Tibial artery (tissue), 4 donors: ENCODE results near the gene MAP3K20.

ENCODE experiments used
- DNase-seq, 2 donors: peaks; one replicate each; pipeline ENCODE4 v3.0.0-alpha.2; 2019
- H3K27ac ChIP-seq, 2 donors: fragments of 200-600 bp; sonication (generic) in 1 of 2; 1 replicate in 1 of 2; 2 replicates in 1 of 2; pipeline ENCODE4 v1.5.1; 2018 to 2019; ENCODE audit warnings: mild to moderate bottlenecking in 1 of 2
- H3K27me3 ChIP-seq, 2 donors: fragments of 200-600 bp; sonication (generic) in 1 of 2; one replicate each; pipeline versions ENCODE4 v1.5.1 to v1.6.0; 2016 to 2019
- H3K36me3 ChIP-seq, 3 donors: fragments of 200-600 bp; sonication (generic) in 2 of 3; one replicate each; pipeline ENCODE4 v1.5.1; 2016 to 2019; ENCODE audit warnings: mild to moderate bottlenecking in 2 of 3
- H3K4me1 ChIP-seq, 4 donors: fragments of 200-600 bp; sonication (generic) in 2 of 4; 1 replicate in 3 of 4; 2 replicates in 1 of 4; pipeline ENCODE4 v1.5.1; 2016 to 2019
- H3K4me3 ChIP-seq, 2 donors: fragments of 200-600 bp; sonication (generic) in 1 of 2; 1 replicate in 1 of 2; 2 replicates in 1 of 2; pipeline ENCODE4 v1.5.1; 2018 to 2019; ENCODE audit warnings: mild to moderate bottlenecking in 2 of 2
- H3K9me3 ChIP-seq, 3 donors: fragments of 200-600 bp; sonication (generic) in 1 of 3; one replicate each; pipeline ENCODE4 v1.5.1; 2016 to 2019
- intact Hi-C: fragments of 100-400 bp; cut with DNase I; formaldehyde crosslinking; loops from one replicate; pipeline ENCODE4 v1.15.0; 2023; ENCODE audit warnings: low total_unique reads
- TF ChIP-seq, protein P1 (sequence below), 2 experiments: fragments of 200-600 bp in 1 of 2; fragments of 450-650 bp in 1 of 2; IDR thresholded peaks; one replicate each; pipeline ENCODE4 v1.5.1; 2017 to 2019; ENCODE audit warnings: antibody characterized with exemption in 2 of 2, mild to moderate bottlenecking in 1 of 2, moderate library complexity in 1 of 2

The MAP3K20 gene

DNA sequence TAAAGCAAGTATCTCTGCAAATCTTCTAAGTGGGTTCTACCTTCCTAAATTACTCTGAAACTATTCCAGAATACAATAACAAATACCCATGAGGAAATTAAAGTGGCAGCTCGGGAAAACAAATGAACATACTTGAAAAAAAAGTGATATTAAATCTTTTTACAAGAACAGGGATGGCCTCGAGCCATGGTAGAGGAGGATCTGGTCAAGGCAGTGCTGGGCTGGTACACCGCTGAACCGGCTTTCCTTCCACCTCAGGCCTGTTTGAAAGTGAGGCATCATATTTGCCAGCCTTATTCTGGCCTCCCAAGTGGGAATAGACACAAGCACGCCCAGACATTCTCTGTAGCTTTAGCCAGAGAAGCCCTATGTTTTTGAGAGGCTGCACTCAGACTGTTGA is 154.5 kb downstream of the MAP3K20 start:
- TF ChIP-seq, protein P1, sequence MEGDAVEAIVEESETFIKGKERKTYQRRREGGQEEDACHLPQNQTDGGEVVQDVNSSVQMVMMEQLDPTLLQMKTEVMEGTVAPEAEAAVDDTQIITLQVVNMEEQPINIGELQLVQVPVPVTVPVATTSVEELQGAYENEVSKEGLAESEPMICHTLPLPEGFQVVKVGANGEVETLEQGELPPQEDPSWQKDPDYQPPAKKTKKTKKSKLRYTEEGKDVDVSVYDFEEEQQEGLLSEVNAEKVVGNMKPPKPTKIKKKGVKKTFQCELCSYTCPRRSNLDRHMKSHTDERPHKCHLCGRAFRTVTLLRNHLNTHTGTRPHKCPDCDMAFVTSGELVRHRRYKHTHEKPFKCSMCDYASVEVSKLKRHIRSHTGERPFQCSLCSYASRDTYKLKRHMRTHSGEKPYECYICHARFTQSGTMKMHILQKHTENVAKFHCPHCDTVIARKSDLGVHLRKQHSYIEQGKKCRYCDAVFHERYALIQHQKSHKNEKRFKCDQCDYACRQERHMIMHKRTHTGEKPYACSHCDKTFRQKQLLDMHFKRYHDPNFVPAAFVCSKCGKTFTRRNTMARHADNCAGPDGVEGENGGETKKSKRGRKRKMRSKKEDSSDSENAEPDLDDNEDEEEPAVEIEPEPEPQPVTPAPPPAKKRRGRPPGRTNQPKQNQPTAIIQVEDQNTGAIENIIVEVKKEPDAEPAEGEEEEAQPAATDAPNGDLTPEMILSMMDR (IDR thresholded peaks at IDR 0.05) = no peak
- Histone ChIP-seq H3K36me3 (peaks cover 24 to 32% (median 30%) of the 10 kb centered on the region in 3 donors), H3K27ac (no peak overlapping the region), H3K27me3 (no peaks in the 10 kb centered on the region), H3K9me3 (no peaks in the 10 kb centered on the region), H3K4me3 (no peak overlapping the region), H3K4me1 (peaks cover 0 to 23% (median 15%) of the 10 kb centered on the region in 4 donors)
- no peak for DNase-seq
- intact Hi-C loops = no loop called here

GRCh38 chr2:173231042-173231441 is 155.4 kb downstream of the MAP3K20 start:
- no peaks in the 10 kb centered on the region for H3K9me3 ChIP-seq
- intact Hi-C loops = no loop called here
- TF ChIP-seq, protein P1 (IDR thresholded peaks at IDR 0.05) = no peak
- H3K27ac ChIP-seq = no peak overlapping the region
- no peak for DNase-seq
- H3K27me3 ChIP-seq = no peaks in the 10 kb centered on the region
- H3K4me1 ChIP-seq = peaks cover 0 to 21% (median 15%) of the 10 kb centered on the region in 4 donors
- H3K4me3 ChIP-seq = no peak overlapping the region
- peaks cover 24 to 37% (median 32%) of the 10 kb centered on the region in 3 donors for H3K36me3 ChIP-seq

- intact Hi-C loops = no loop called here
- Histone ChIP-seq H3K9me3 (no peaks in the 10 kb centered on the region), H3K4me3 (no peak overlapping the region), H3K27ac (no peak overlapping the region), H3K36me3 (peaks cover 24 to 37% (median 35%) of the 10 kb centered on the region in 3 donors), H3K27me3 (no peaks in the 10 kb centered on the region), H3K4me1 (peaks cover 0 to 21% (median 15%) of the 10 kb centered on the region in 4 donors)
- no peak for DNase-seq
- TF ChIP-seq, protein P1 (IDR thresholded peaks at IDR 0.05) = no peak
Measured at GRCh38 chr2:173231465-173231864, 155.8 kb downstream of the MAP3K20 start.

- Histone ChIP-seq H3K27me3 (no peaks in the 10 kb centered on the region), H3K9me3 (no peaks in the 10 kb centered on the region), H3K36me3 (peaks cover 33 to 50% (median 48%) of the 10 kb centered on the region in 3 donors), H3K4me1 (peaks cover 0 to 21% (median 15%) of the 10 kb centered on the region in 4 donors), H3K27ac (no peak overlapping the region), H3K4me3 (no peak overlapping the region)
- no peak for DNase-seq
- TF ChIP-seq, protein P1 (IDR thresholded peaks at IDR 0.05) = no peak
- intact Hi-C loops = no loop called here
Measured at GRCh38 chr2:173232956-173233744, 157.5 kb downstream of the MAP3K20 start.

DNA sequence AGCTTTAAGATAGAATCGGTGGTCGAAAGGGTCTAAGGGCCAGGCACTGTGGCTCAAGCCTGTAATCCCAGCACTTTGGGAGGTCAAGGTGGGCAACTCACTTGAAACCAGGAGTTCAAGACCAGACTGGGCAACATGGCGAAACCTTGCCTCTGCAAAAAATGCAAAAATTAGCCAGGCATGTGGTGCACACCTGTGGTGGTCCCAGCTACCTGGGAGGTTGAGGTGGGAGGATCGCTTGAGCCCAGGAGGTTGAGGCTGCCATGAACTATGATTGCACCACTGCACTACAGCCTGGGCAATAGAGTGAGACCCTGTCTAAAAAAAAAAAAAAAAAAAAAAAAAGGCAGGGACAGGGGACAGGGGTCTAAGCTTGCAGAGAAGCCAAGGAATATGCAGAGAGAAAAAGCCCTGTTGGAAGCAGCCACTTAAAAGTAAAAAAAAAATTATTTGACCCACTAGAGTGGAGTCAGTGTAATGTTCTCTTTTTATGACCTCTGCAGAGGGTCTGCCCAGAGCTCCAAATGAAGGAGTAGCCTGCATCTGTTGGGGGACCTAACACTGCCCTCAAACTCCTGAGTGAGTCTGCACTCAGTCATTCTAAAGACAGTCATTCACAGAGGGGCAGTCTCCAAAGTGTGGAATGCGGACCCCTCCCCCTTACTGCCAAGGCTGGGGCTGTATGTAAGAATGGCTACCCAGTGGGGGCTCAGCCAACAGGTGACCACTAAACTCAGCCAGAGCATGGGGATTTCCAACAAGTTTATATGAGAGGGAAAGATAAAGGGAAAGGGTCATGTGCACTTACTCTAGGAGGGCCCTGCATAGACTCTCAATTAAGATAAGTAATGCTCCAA is 160.5 kb downstream of the MAP3K20 start:
- Histone ChIP-seq H3K9me3 (no peaks in the 10 kb centered on the region), H3K27me3 (no peaks in the 10 kb centered on the region), H3K27ac (no peak overlapping the region), H3K4me1 (peaks cover 0 to 14% (median 5%) of the 10 kb centered on the region in 4 donors), H3K4me3 (no peak overlapping the region), H3K36me3 (peaks cover 60 to 80% (median 70%) of the 10 kb centered on the region in 3 donors)
- TF ChIP-seq, protein P1 (IDR thresholded peaks at IDR 0.05) = no peak
- intact Hi-C loops = no loop called here
- no peak for DNase-seq
